Airway epithelial cell (primary cell): ENCODE results near the gene HAVCR2. TPM values are rescaled to one million over a fixed set of nuclear protein-coding genes. Genes with fewer than 3 reads are reported as not detected.

ENCODE experiments used
- total RNA-seq: library from RNA; depleted of rRNA; stranded (reverse); fragments of >200 nt; gene quantifications from 2 replicates; pipeline ENCODE4 v1.2.3, GENCODE V29; 2015

Gene HAVCR2
- total RNA-seq, result not detected in 2 replicates

DNA sequence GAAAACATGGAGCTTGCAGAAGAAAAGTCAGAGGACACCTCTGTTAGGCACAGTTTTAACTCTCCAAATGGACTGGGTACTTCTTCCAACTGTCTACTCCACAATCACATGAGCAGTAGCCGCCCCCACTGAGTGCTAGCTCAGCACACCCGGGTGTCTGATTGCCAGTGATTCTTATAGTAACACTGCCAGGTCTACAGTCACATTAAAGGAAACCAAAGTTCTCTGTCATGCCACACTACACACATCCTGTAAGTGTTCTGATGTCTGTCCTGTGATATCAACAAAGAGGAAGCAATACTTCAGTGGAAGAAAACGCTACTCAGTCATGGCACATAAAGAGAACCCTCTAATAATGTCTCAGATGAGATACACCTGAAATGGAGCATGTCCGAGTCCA is at the start of gene HAVCR2:
Gene HAVCR2 (minus strand): TSS at position 69 of the 400 bp plus-strand sequence. CDS start 61 bp downstream, at position 8.

DNA sequence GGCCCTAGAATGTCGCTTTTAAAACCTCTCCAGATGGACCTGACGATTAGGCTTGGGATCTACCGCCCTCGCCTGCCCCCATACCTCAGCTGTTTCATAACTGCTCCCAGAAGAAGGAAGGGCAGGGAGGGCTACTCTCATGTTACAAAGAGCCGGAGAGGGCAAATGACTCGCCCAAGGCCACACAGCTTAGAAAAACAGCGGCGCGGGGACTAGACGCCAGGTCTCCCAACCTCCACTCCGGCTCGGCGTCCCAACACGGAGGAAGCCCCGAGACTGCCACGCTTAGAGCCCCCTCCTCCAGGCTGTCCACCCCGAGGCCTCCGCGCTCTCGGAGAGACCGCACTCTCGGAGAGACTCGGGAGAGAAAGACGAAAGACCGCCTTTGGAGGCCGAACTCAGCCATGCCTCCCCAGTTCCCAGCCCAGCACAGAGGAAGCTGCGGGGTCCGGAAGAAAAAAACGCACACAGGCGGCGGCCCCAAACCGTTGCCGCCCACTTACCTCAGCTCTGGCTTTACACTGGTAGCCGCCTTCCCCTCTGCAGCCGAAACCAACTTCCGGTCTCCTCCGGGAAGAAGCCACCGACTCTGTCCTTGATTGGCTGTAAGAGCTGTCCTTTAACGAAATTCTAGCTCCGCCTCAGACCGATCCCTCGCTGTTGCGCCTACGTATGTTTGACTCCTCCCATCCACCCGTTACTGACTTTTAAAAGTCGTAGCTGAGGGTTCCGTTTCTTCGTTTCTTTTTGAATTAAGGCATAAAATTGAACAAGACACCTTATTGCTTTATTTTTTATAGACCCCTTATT is 33.7 kb upstream of the HAVCR2 start, which contains the start of gene MED7:
Gene MED7 (minus strand): TSS at position 549 of the 810 bp plus-strand sequence. CDS start 3,434 bp downstream, outside the sequence.

GRCh38 chr5:157059093-157059539 is 49.7 kb downstream of the HAVCR2 start, which contains the start of gene HAVCR1:
Gene HAVCR1, minus strand, starts transcription at chr5:157059116. Its CDS starts 1,173 bp downstream, at chr5:157057943.

Other genes with a start within 250 kb of the HAVCR2 start
- gene TIMD4, start 145.8 kb downstream of the HAVCR2 start, total RNA-seq, result not detected in 2 replicates
- gene HAVCR1, start 49.9 kb downstream of the HAVCR2 start, total RNA-seq, result not detected in 2 replicates
- 6.2 and 7.6 TPM in 2 replicates for gene MED7, start 33.8 kb upstream of the HAVCR2 start, total RNA-seq
- gene GARIN3, start 57.2 kb upstream of the HAVCR2 start, total RNA-seq, result not detected in 2 replicates
- not detected in 2 replicates for gene ITK, start 71.8 kb upstream of the HAVCR2 start, total RNA-seq
- 10.8 and 11.7 TPM in 2 replicates for gene CYFIP2, start 157.1 kb upstream of the HAVCR2 start, total RNA-seq